H9 (cell line): ENCODE data around the gene ARHGEF33. TPM values are rescaled to one million over a fixed set of nuclear protein-coding genes. Genes with fewer than 3 reads are reported as not detected.

ENCODE experiments used
- DNase-seq: peaks from one replicate; pipeline ENCODE4 v3.0.0-alpha.2; 2017
- H2AFZ ChIP-seq: one replicate; pipeline ENCODE4 v1.6.1; 2013; ENCODE audit warnings: mild to moderate bottlenecking, low read length, control low read depth, moderate library complexity
- H2AK5ac ChIP-seq: 2 replicates; pipeline ENCODE4 v1.6.1; 2013; ENCODE audit warnings: low read length, control low read depth, mixed read lengths; ENCODE audit not compliant: insufficient read length
- H2BK120ac ChIP-seq: one replicate; pipeline ENCODE4 v1.6.1; 2013; ENCODE audit warnings: low read depth, mild to moderate bottlenecking, low read length, control low read depth, inconsistent platforms; ENCODE audit not compliant: poor library complexity, severe bottlenecking
- H2BK12ac ChIP-seq: 2 replicates; pipeline ENCODE4 v1.6.1; 2013; ENCODE audit warnings: low read length, control low read depth, mixed read lengths, low read depth; ENCODE audit not compliant: insufficient read length
- H2BK15ac ChIP-seq: 2 replicates; pipeline ENCODE4 v1.6.1; 2013; ENCODE audit warnings: low read depth, low read length, control low read depth
- H2BK20ac ChIP-seq: one replicate; pipeline ENCODE4 v1.6.1; 2013; ENCODE audit warnings: low read depth, mild to moderate bottlenecking, low read length, control low read depth, inconsistent platforms; ENCODE audit not compliant: poor library complexity, severe bottlenecking
- H2BK5ac ChIP-seq: 2 replicates; pipeline ENCODE4 v1.6.1; 2013; ENCODE audit warnings: low read length, control low read depth, mixed read lengths; ENCODE audit not compliant: insufficient read length
- H3K14ac ChIP-seq: 2 replicates; pipeline ENCODE4 v1.6.1; 2013; ENCODE audit warnings: low read length, control low read depth; ENCODE audit not compliant: insufficient read depth
- H3K18ac ChIP-seq: 2 replicates; pipeline ENCODE4 v1.6.1; 2013; ENCODE audit warnings: low read depth, mild to moderate bottlenecking, mixed read lengths, low read length, control low read depth; ENCODE audit not compliant: insufficient read length
- H3K23ac ChIP-seq: 2 replicates; pipeline ENCODE4 v1.6.1; 2013; ENCODE audit warnings: low read length, control low read depth, mixed read lengths, low read depth; ENCODE audit not compliant: insufficient read length
- H3K23me2 ChIP-seq: 2 replicates; pipeline ENCODE4 v1.6.1; 2013; ENCODE audit warnings: low read depth, mild to moderate bottlenecking, mixed read lengths, low read length, control low read depth; ENCODE audit not compliant: insufficient read length, poor library complexity, severe bottlenecking
- H3K27ac ChIP-seq: 2 replicates; pipeline ENCODE4 v1.5.1; 2013; ENCODE audit warnings: low read length, control low read depth, mixed read lengths, low read depth; ENCODE audit not compliant: insufficient read length
- H3K27me3 ChIP-seq: 2 replicates; pipeline ENCODE4 v1.6.1; 2013; ENCODE audit warnings: low read length, control low read depth, inconsistent platforms; ENCODE audit not compliant: insufficient read depth
- H3K4ac ChIP-seq: 2 replicates; pipeline ENCODE4 v1.6.1; 2013; ENCODE audit warnings: low read depth, mild to moderate bottlenecking, control low read depth, inconsistent platforms, low read length, moderate library complexity
- H3K4me1 ChIP-seq: 2 replicates; pipeline ENCODE4 v1.6.1; 2013; ENCODE audit warnings: low read length, control low read depth, inconsistent platforms; ENCODE audit not compliant: insufficient read depth
- H3K4me2 ChIP-seq: 2 replicates; pipeline ENCODE4 v1.6.1; 2013; ENCODE audit warnings: low read length, control low read depth, mixed read lengths; ENCODE audit not compliant: insufficient read length, insufficient read depth
- H3K56ac ChIP-seq: 2 replicates; pipeline ENCODE4 v1.6.1; 2013; ENCODE audit warnings: low read depth, mild to moderate bottlenecking, mixed read lengths, low read length, control low read depth; ENCODE audit not compliant: insufficient read length
- H3K79me1 ChIP-seq: 2 replicates; pipeline ENCODE4 v1.6.1; 2013; ENCODE audit warnings: low read depth, mild to moderate bottlenecking, moderate library complexity, low read length, control low read depth, inconsistent platforms; ENCODE audit not compliant: insufficient read depth, poor library complexity, severe bottlenecking
- H3K79me2 ChIP-seq: 2 replicates; pipeline ENCODE4 v1.6.1; 2013; ENCODE audit warnings: low read length, control low read depth, inconsistent platforms; ENCODE audit not compliant: insufficient read depth
- H3K9ac ChIP-seq: 2 replicates; pipeline ENCODE4 v1.6.1; 2013; ENCODE audit warnings: low read length, control low read depth, mixed read lengths; ENCODE audit not compliant: insufficient read length; ENCODE audit errors: extremely low read depth
- H3K9me3 ChIP-seq: one replicate; pipeline ENCODE4 v1.6.1; 2013; ENCODE audit warnings: low read depth, low read length, inconsistent platforms; ENCODE audit not compliant: control insufficient read depth
- H3T11ph ChIP-seq: one replicate; pipeline ENCODE4 v1.6.1; 2013; ENCODE audit warnings: mild to moderate bottlenecking, low read length, control low read depth, inconsistent platforms
- H4K20me1 ChIP-seq: one replicate; pipeline ENCODE4 v1.6.1; 2013; ENCODE audit not compliant: control insufficient read depth, insufficient read length, insufficient read depth
- H4K5ac ChIP-seq: 2 replicates; pipeline ENCODE4 v1.6.1; 2013; ENCODE audit warnings: low read depth, mild to moderate bottlenecking, mixed read lengths, low read length, control low read depth; ENCODE audit not compliant: insufficient read length
- H4K8ac ChIP-seq: replicated peaks from 2 replicates; pipeline ENCODE4 v1.6.1; 2013; ENCODE audit warnings: low read length, control low read depth, mixed read lengths, low read depth; ENCODE audit not compliant: insufficient read length
- H4K91ac ChIP-seq: 2 replicates; pipeline ENCODE4 v1.6.1; 2013; ENCODE audit warnings: low read depth, mild to moderate bottlenecking, moderate library complexity, mixed read lengths, low read length, control low read depth; ENCODE audit not compliant: insufficient read length
- H3K27ac Mint-ChIP-seq, 3 experiments: 2 replicates in 2 of 3; 3 replicates in 1 of 3; pipeline ENCODE4 v1.8.0; 2020 to 2021; ENCODE audit warnings: mixed read lengths in 3 of 3, mild to moderate bottlenecking in 1 of 3, moderate library complexity in 1 of 3
- H3K27me3 Mint-ChIP-seq: 2 replicates; pipeline ENCODE4 v1.8.0; 2021; ENCODE audit warnings: low read depth, mild to moderate bottlenecking, moderate library complexity, mixed read lengths
- H3K36me3 Mint-ChIP-seq, 3 experiments: 2 replicates in 2 of 3; 3 replicates in 1 of 3; pipeline ENCODE4 v1.8.0; 2020 to 2021; ENCODE audit warnings: low read depth in 3 of 3, mixed read lengths in 3 of 3; ENCODE audit not compliant: insufficient read depth in 1 of 3
- H3K4me1 Mint-ChIP-seq, 2 experiments: 2 replicates each; pipeline ENCODE4 v1.8.0; 2020; ENCODE audit warnings: mixed read lengths in 2 of 2
- H3K4me3 Mint-ChIP-seq, 2 experiments: 2 replicates in 1 of 2; 3 replicates in 1 of 2; pipeline ENCODE4 v1.8.0; 2020 to 2021; ENCODE audit warnings: mild to moderate bottlenecking in 2 of 2, mixed read lengths in 2 of 2, moderate library complexity in 1 of 2
- H3K9me3 Mint-ChIP-seq, 2 experiments: 2 replicates in 1 of 2; 3 replicates in 1 of 2; pipeline ENCODE4 v1.8.0; 2020; ENCODE audit warnings: mild to moderate bottlenecking in 2 of 2, mixed read lengths in 2 of 2, moderate library complexity in 1 of 2
- CTCF ChIP-seq: fragments of 200-600 bp; sonication (generic); conservative IDR thresholded peaks from 3 replicates; pipeline ENCODE4 v1.8.0; 2021; ENCODE audit warnings: antibody characterized with exemption, mild to moderate bottlenecking
- WGBS: extraction: QIAGEN DNeasy Blood & Tissue Kit; methylation state at CpG from one replicate; pipeline ENCODE4 v1.1.7; 2013; ENCODE audit warnings: missing lambda C conversion rate, low lambda C conversion rate, mixed read lengths; ENCODE audit not compliant: insufficient read length; ENCODE audit errors: extremely low coverage; 5-methylcytosine and 5-hydroxymethylcytosine counted together
- total RNA-seq: library from RNA; stranded (reverse); gene quantifications from 2 replicates; pipeline ENCODE4 v1.2.1, GENCODE V29; 2021

ARHGEF33 gene
- total RNA-seq, 1 experiment from 2014 or later: 0.92 TPM

- Histone ChIP-seq H3K4ac (no peak overlapping the region), H2AFZ (no peak overlapping the region), H3K4me2 (no peak overlapping the region), H2BK12ac (no peak overlapping the region), H2BK120ac (no peak overlapping the region), H3K79me1 (no peaks in the 10 kb centered on the region), H3T11ph (no peak overlapping the region), H2BK5ac (no peak overlapping the region), H3K23ac (no peak overlapping the region), H3K27ac (no peak overlapping the region), H3K56ac (no peak overlapping the region), H3K9me3 (no peaks in the 10 kb centered on the region), H4K20me1 (no peaks in the 10 kb centered on the region), H3K27me3 (no peaks in the 10 kb centered on the region), H2BK20ac (no peak overlapping the region), H3K14ac (no peak overlapping the region), H4K8ac (no peak overlapping the region), H3K4me1 (no peaks in the 10 kb centered on the region), H2BK15ac (no peak overlapping the region), H4K5ac (no peak overlapping the region), H4K91ac (no peak overlapping the region), H3K18ac (no peak overlapping the region), H3K9ac (no peak overlapping the region), H3K79me2 (no peaks in the 10 kb centered on the region), H2AK5ac (no peak overlapping the region), H3K23me2 (no peaks in the 10 kb centered on the region)
- no peak for DNase-seq
- no peak overlapping the region for H3K4me3 Mint-ChIP-seq
- H3K4me1 Mint-ChIP-seq: no peaks in the 10 kb centered on the region
- no peaks in the 10 kb centered on the region for H3K9me3 Mint-ChIP-seq
- H3K27ac Mint-ChIP-seq: no peak overlapping the region
- H3K27me3 Mint-ChIP-seq: no peaks in the 10 kb centered on the region
- no CpG with 5 or more reads among the region's 1 CpG for WGBS
- H3K36me3 Mint-ChIP-seq: no peaks in the 10 kb centered on the region
- TF ChIP-seq CTCF: no peak
Measured at GRCh38 chr2:38911191-38911590, 21.5 kb downstream of the ARHGEF33 start.
